Urothelium cell line (cell line): ENCODE measurements around the gene THRB.
"Not testable (repeated sequence)": the region's sequence is repeated elsewhere in the genome, so short reads cannot be mapped to it uniquely, and the experiment has no call there.

Source experiments
- DNase-seq: peaks from one replicate; pipeline ENCODE4 v3.0.0; 2011; ENCODE audit warnings: low spot score, mixed read lengths
- FAIRE-seq: peaks from 2 replicates; lab custom pipeline; 2011; peaks lifted over from hg19 to GRCh38; lab: Jason Lieb, UNC

The THRB gene

DNA sequence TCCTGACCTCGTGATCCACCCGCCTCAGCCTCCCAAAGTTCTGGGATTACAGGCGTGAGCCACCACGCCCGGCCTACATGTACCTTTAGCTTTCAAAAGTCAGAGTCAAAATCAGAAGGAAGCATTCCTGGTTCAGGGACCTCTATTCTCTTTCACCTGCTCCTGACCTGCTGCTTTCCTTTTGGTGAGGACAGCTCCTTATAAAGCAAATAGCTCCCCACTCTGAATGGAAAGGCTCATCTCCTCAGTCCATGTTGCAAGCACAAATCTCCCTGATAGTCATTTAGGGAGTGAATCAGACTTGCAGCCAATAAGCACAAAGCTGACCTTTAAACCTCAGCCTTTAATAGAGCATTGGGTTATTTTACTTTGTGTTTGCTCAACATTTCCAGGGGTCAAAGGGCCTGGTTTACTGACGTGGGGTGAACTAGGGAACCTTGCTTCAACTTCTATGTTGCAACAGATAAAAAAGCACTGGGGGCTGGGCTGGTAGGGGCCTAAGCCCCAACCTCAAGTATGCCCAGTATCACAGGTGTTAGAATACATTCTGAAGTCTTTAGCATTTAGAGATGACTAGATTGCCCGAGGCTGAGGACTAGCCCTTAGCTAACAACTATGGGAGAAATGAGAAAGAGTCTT is 43.1 kb downstream of the THRB start:
- FAIRE-seq (no peak), DNase-seq (no peak)

DNA sequence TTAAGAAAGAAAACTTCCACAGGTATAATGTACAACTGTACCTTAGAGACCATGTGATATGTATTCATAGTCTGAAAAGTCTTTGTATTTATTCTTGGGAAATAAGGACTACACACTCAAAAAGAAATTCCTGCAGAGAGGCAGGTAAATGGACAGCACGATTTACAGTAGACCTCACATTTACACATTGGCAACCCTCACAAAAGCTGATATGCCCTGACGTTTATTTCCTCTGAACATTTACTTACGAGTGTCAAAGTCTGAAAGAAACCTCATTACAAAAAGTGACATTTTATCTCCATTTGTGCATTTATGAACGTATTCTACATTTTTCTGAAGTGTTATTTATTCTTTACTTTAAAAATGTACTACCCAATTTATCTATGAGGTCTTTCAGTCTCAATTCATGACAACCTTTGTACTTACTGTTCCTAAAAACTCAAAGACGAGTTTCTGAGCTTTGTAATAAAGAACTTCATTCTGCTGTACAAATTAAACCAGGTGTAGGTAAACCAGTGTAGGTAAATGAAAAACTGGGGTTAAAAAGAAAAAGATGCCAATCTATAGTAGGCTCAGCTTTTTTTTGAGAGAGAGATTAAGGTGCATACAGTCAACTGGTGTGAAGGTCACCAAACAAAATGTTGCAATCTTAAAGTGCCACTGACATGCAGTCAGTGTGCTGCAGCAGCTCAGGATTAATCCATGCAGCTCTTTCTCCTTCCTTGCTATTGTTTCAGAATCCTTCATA is 44.3 kb downstream of the THRB start:
- no peak for FAIRE-seq
- no peak for DNase-seq

DNA sequence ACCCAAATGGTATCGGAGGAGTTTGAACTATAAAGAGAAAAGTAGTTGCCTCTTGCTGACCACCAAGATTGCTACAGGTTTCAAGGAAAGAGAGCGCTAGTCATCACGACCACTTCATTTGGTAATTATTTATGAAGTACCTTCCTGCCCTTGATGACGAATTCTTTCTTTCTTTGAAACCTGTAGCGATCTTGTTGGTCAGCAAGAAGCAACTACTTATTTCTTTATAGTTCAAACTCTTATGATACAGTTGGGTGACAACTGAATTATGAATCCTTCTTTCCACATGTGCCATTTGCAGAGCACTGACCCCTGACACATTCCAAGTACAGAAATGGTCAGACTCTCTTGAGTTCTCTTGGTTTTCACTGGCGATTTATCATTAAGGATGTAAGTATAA is 46.8 kb downstream of the THRB start:
- FAIRE-seq (no peak), DNase-seq (no peak)

DNA sequence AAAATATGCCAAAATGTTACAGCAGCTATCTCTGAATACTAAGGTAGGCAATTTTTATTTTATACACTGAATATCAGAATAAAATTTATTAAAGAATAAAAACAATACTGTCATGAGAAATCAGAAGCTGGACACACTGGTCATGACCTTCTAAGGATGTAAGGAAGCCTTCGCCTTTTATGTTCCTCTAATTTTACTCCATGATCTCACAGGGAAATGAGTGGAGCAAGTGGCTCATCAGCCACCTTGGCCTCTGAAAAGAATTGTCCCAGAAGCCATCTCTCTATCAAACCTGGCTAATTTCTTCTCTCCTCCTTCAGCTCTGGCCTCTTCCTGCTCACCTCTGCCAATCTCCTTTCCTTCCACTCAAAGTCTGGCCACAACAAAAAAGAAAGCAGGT is 48.6 kb downstream of the THRB start:
- DNase-seq = no peak
- FAIRE-seq = no peak

DNA sequence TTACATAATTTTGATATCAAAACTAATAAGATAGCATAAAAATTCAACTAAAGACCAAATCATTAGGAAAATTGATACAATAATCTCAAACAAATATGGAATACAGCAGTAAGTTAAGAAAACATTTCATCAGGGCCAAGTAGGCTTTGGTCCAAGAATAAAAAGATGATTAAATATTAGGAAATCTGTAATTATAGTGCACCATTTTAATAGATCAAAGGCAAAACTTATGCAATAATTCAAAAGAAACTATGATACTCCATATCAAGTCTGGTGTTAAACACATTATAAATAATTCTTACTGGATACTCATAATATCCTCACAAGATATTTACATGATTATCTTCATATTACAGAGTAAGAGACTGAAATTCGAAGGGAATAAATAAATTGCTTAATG is 51.2 kb downstream of the THRB start:
- FAIRE-seq = no peak

DNA sequence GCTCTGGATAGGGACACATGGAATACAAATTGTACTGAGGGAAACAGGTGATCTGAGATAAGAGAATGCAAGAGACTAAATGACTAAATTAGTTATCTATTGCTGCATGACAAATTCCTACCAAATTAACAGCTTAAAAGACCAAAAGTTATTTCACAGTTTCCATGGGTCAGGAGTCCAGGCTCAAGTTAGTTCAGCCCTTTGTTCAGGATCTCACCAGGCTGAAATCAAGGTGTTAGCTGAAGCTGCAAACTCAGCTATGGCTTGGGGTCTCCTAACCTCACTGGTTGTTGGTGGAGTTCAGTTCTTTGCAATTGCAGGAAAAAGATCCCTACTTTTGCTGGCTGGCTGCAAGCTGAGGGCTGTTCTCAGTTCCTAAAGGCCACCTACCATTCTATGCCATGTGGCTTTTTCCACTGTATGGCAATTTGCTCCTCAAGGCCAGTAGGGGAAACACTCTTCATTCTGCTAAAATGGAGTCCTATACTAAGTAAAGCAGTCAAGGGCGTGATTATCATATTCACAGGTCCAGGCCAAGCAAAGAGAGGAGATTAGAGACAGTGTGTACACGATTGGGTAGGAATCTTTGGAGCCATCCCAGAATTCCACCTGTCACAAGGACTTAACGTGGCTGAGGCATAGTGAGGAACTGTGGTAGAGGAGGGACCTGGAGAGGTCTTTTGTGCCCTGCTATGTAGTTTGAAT is 53.7 kb downstream of the THRB start:
- DNase-seq = no peak
- no peak for FAIRE-seq

More for the DNA sequence above, 51.2 kb downstream of the THRB start:
- no peak for DNase-seq

DNA sequence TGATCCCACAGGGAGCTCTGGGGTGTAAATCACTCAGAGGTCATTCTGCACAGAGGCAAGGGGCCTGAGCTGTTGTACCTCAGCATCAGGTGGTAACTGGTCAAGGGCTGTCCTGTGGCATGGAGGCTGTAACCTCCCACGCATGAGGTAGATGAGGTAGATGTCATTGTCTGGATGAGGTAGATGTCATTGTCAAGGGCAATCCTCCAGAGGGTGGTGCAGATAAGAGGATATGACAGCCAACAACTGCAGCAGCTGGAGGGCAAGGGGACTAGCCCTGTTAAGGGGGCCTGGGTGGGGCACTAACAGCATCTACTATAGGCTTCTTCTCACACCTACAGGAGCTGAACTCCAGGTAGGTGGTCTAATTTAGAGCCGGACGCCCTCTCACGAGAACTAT is 55.6 kb downstream of the THRB start:
- DNase-seq (no peak), FAIRE-seq (peak; percentile 27)

DNA sequence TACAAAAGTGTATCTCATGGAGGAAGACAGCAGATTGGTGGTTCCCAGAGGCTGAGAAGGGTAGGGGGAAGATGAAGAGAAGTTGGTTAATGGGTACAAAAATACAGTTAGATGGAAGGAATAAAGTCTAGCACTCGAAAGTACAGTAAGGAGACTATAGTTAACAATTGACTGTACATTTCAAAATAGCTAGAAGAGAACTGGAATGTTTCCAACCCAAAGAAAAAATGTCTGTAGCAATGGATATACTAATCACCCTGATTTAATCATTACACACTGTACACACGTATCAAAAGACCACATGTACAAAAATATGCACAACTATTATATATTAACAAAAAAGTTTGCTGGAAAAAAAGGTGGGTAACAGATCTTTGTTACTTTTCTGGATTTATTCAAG is 57.3 kb downstream of the THRB start:
- no peak for DNase-seq
- FAIRE-seq = no peak

DNA sequence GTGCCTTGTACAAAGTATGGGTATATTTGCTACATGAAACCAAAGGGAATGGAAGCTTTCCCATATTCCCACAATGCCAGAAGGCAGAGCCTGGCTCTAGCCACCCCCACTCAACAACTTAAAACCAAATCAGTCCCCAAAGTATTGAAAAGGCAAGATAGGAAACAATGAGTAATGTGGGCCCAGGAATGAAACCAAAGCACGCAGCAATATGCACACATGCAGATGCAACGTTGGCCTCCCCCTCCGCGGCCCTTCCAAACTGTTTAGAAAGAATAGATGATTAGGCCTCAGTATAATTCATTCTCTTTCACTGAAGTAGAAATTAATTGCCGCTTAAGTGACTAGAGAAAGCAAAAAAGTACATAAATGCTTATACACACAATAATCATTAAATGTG is 59.1 kb downstream of the THRB start:
- DNase-seq (no peak), FAIRE-seq (no peak)

DNA sequence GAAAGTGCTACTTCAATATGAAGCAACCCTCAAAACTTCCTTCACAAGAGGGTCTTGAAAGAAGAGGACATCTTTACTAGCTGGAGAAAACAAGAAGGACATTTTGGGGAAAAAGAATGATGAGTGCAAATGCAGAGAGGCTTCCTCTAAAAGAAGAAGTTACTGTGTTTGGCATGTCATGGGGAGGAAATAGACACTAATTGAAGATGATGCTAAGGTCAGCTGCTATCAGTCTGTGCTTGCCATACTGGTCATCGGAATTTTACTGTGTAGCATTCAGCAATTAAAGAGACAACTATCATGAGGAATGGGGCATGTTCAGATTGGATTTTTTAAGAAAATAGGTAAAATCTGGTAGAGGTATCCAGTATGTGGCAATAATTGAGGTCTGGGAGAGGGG is 60.0 kb downstream of the THRB start:
- no peak for FAIRE-seq

DNA sequence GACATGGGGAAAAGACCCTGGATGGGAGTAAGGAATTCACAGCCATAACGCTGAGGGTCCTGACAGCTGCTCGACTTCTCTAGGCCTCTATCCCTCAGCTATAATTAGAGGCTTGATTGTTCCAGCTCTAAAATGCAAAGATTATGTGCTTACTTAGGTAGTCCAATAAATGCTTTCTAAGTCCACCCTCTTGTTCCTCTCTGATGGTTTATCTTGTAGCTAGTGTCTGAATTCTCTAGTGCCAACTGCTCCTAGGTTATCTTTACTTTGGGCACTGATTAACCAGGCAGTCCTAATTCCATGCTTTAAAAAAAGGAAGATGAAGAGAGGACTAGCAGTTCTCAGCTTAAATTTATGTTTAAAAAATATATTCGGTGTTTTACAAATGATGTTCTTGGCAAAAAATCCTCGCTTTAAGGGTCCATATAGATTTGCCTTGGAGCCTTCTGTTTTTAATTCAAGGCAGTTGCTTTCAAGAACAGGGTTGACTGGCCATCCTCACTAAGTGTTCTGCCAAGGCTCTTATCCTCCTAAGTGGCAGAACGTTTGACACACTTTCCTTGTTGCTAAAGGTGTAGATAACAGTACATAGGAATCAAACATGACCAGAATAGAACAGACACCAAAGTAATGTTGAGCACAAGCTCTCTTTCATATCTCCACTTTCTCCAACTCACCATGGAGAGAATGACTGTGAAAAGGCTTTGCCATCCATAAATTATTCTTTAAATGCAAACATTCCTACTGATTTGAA is 60.6 kb downstream of the THRB start:
- FAIRE-seq (no peak), DNase-seq (no peak)

More for the DNA sequence above, 60.0 kb downstream of the THRB start:
- DNase-seq = no peak

DNA sequence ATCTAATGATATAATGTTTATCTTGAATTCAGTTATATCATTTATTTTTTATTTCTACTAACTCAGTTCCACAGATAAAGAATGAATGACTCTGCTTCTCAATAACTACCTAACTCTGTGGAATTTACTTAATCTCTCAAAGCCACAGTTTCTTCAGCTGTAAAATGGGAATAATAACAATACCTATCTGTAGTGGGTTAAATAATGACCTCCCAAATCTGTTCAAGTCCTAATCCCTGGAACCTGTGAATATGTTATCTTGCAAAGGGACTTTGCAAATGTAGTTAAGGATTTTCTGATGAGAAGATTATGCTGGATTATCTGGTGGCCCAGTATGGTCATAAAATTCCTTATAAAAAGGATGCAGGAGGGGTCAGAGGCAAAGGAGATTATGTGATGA is 61.7 kb downstream of the THRB start:
- no peak for DNase-seq
- FAIRE-seq = no peak

DNA sequence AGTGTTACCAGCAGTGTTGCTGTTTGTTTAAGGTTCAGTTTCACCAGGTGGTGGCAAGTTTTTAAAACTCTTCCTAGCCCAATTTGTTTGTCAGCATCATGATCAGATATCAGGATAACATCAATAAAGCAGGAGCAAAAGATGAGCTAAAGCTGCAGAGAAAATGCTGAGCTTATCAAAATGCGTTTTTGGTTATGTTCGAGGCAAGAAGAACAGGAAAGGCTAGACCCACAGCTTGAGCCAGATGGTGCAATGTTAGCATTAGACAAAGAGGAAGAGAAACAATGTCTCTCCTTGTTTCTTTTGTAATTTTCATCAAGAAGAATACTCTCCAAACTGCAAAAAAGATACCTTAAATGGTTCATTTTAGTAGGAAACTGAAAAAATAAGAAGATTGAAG is 66.2 kb downstream of the THRB start:
- DNase-seq (no peak), FAIRE-seq (no peak)

DNA sequence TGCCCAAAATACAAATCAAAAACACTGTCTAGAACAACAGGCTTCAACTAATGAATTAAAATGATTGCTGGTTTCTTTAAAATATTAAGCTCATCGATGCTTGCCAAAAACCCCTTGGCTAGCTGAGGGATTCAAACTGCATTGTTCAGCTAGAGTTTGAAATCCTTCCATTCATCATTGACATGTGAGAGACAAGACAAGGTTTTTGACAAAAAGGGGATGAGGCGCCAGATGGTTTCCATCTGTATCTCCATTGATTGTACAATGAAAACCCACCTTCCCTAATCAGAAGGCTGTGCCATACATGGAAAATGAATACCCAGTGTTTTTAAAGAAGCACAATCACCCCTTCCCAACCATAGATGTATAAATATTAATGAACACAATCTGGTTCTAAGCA is 67.8 kb downstream of the THRB start:
- FAIRE-seq (no peak), DNase-seq (no peak)

DNA sequence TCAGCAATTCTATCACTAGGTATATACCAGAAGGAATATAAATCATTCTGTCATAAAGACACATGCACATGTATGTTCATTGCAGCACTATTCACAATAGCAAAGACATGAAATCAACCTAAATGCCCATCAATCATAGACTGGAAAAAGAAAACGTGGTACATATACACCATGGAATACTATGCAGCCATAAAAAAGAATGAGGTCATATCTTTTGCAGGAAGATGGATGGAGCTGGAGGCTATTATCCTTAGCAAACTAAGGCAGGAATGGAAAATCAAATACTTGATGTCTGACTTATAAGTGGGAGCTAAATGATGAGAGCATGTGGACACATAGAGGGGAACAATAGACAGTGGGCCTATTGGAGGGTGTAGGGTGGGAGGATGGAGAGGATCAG is 73.8 kb downstream of the THRB start:
- FAIRE-seq = not testable (repeated sequence)

DNA sequence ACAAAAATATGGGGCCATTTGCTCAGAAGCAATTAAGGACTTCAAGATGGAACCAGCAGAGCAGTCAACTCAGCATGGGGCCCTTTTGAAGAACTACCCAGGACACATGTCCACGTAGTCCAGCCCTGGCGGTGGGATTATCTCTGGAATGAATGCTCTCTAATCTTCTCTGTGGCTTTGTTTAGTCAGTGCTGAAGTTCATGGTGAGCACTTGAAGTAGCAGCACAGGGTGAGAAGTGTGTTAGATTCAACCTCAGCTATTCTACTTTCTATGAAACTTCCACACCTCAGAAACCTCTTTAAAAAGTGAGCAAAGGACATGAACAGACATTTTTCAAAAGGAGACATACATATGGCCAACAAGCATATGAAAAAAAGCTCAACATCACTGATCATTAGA is 74.4 kb downstream of the THRB start:
- no peak for FAIRE-seq
- DNase-seq = no peak

More for the DNA sequence above, 73.8 kb downstream of the THRB start:
- DNase-seq = not testable (repeated sequence)

DNA sequence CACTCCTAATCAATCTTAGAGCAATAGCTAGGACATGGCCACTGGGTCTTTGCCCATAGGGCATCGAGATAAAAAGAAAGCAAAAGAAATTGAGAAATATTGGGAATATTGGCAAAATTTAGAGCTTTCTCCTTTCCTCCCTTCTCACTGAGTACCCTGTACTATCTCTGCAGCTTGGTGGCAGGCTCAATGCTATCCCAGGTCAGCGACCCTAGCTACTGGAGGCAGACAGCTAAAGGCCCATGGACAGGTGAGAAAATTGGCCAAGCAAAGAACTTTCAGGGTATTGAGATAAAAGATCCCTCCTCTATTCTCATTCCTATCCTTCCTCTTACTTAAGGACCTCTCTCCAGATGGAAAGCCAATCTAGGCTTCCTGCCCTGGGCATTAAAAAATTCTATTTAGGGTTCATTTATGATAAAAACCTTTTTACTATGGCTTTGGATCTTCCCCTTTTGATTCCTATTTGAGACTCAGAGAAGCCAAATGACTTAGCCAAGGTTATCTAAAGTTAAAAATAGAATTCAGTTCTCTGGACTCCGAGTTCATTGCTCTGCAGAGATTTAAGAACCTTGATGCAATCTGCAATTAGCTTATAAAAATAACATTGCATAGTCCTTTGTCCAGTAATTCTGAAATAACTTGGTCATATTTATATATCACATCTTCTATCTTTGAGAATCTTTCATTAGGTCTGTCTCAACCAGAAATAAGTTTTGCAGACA is 75.4 kb downstream of the THRB start:
- DNase-seq (no peak), FAIRE-seq (no peak)

DNA sequence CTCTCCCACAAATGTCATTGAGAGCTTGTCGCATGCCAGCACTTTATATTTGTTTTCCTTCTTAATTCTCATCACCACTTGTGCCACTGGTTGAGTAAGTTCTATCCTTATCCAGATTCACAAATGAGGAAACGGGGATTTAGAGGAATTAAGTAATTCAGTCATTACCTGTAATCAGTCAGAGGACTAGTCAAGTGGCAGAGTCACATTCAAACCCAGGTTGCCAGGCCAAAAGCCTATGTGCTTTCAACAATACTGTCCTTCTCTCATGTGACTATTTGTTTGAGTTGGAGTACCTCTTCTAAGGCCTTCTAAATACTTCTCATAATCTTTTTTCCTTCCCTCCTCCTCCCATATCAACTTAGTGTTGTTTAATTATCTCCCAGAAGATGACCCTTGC is 76.9 kb downstream of the THRB start:
- FAIRE-seq = no peak
- DNase-seq = no peak

DNA sequence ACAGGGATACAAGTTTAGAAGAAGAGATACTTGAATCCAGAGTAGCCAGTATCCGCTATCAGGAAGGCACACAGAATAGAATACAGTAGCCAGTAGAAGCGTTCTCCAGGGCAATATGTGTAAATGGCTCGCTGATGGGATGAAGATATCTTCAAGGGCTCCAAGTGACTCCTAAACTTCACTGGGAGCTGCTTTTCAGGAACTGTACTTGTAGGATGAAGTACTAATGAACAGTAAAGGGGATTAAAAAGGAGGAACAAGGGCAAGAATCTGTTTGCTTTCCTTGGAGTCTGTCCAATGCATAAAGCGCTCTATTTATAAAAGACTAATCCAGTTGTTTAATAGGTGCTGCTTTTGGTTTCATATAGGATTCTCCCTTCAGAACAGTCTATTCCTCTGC is 78.4 kb downstream of the THRB start:
- DNase-seq = no peak
- no peak for FAIRE-seq

DNA sequence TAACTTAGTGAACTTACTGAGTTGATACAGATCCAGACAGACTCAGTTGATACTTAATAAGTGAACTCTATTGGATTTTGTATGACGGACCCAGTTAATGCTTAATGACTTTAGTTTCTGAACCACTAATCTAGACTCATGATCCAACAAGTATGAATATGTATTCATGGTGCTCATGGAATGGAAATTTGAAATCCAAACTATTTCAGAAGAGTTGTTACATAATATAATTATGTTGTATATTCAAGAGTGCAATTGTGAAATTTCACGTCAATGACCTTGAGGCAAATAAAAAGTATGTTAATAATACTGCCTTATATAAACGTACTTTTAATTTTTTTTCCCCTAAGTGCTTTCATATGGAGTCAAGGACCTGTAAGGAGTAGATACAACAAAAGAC is 78.8 kb downstream of the THRB start:
- no peak for FAIRE-seq
- DNase-seq = no peak

DNA sequence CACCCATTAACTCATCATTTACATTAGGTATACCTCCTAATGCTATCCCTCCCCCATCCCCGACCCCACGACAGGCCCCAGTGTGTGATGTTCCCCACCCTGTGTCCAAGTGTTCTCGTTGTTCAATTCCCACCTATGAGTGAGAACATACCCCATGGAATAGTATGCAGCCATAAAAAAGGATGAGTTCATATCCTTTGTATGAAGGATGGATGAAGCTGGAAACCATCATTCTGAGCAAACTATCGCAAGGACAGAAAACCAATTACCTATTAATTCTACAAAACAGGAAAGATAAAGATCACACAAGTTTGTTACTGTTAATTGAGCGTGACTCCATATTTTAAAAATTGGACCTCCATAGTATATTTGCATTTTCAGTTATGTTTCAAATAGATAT is 81.0 kb downstream of the THRB start:
- DNase-seq, FAIRE-seq: not testable (repeated sequence)
